H1 (cell line): Measurements from ENCODE around the gene ZMYM3. TPM values are rescaled to one million over a fixed set of nuclear protein-coding genes. Genes with fewer than 3 reads are reported as not detected.

Experiments used
- CTCF ChIA-PET: fragments of 300-600 bp; sonication (Branson Sonifier 250); formaldehyde crosslinking; loops from one replicate; lab custom pipeline; 2021; ENCODE audit not compliant: partially characterized antibody; lab: Charles Lee
- POLR2A ChIA-PET: fragments of 300-600 bp; sonication (Branson Sonifier 250); formaldehyde crosslinking; loops from one replicate; lab custom pipeline; 2021; ENCODE audit warnings: inconsistent platforms; ENCODE audit not compliant: partially characterized antibody; lab: Charles Lee
- DNase-seq, 2 experiments: peaks; one replicate each; pipeline versions ENCODE4 v3.0.0 to v3.0.0-alpha.2; 2010 to 2022; ENCODE audit warnings: low spot score in 2 of 2, low read depth in 1 of 2, mixed read lengths in 1 of 2
- FAIRE-seq: peaks from 2 replicates; lab custom pipeline; 2011; peaks lifted over from hg19 to GRCh38; lab: Jason Lieb, UNC
- H2AFZ ChIP-seq: 2 replicates; pipeline ENCODE4 v1.8.1; 2012; ENCODE audit warnings: low read length, inconsistent platforms
- H2AK5ac ChIP-seq: 2 replicates; pipeline ENCODE4 v1.6.1; 2013; ENCODE audit warnings: low read depth, low read length
- H2BK120ac ChIP-seq: replicated peaks from 2 replicates; pipeline ENCODE3; 2013; ENCODE audit warnings: low read depth, low read length, inconsistent platforms
- H2BK12ac ChIP-seq: 2 replicates; pipeline ENCODE4 v1.6.1; 2013; ENCODE audit warnings: low read depth, low read length
- H2BK15ac ChIP-seq: 2 replicates; pipeline ENCODE4 v1.6.1; 2013; ENCODE audit warnings: low read length
- H2BK20ac ChIP-seq: 2 replicates; pipeline ENCODE4 v1.6.1; 2013; ENCODE audit warnings: low read length
- H2BK5ac ChIP-seq: 2 replicates; pipeline ENCODE4 v1.6.1; 2013; ENCODE audit warnings: low read depth, low read length
- H3K14ac ChIP-seq: 2 replicates; pipeline ENCODE4 v1.6.1; 2013; ENCODE audit warnings: inconsistent platforms; ENCODE audit not compliant: insufficient read length
- H3K18ac ChIP-seq: 2 replicates; pipeline ENCODE4 v1.6.1; 2013; ENCODE audit warnings: low read length; ENCODE audit errors: extremely low read depth
- H3K23ac ChIP-seq: 2 replicates; pipeline ENCODE4 v1.6.1; 2013; ENCODE audit warnings: inconsistent platforms; ENCODE audit not compliant: insufficient read length
- H3K23me2 ChIP-seq: 2 replicates; pipeline ENCODE4 v1.6.1; 2013; ENCODE audit warnings: low read depth, low read length
- H3K27ac ChIP-seq: 2 replicates; pipeline ENCODE4 v1.6.1; 2011; ENCODE audit warnings: low read depth, low read length, inconsistent platforms
- H3K27me3 ChIP-seq, 4 experiments: replicated peaks in 1 of 4; 1 replicate in 1 of 4; 2 replicates in 3 of 4; pipeline versions ENCODE4 v1.6.1 to v1.8.1; 2011 to 2013; ENCODE audit warnings: low read length in 3 of 4, mild to moderate bottlenecking in 3 of 4, inconsistent platforms in 2 of 4, mixed read lengths in 2 of 4, moderate library complexity in 1 of 4; ENCODE audit not compliant: control insufficient read depth in 3 of 4, insufficient read depth in 3 of 4; ENCODE audit errors: extremely low read depth in 1 of 4
- H3K36me3 ChIP-seq, 4 experiments: 2 replicates each; pipeline versions ENCODE4 v1.6.1 to v1.8.1; 2011 to 2013; ENCODE audit warnings: mild to moderate bottlenecking in 4 of 4, low read length in 3 of 4, moderate library complexity in 2 of 4, control low read depth in 1 of 4, inconsistent platforms in 1 of 4; ENCODE audit not compliant: insufficient read depth in 4 of 4, control insufficient read depth in 2 of 4
- H3K4ac ChIP-seq: replicated peaks from 2 replicates; pipeline ENCODE3; 2013; ENCODE audit warnings: low read length, low read depth, mixed read lengths, inconsistent platforms; ENCODE audit not compliant: insufficient read length
- H3K4me1 ChIP-seq, 4 experiments: replicated peaks in 1 of 4; 1 replicate in 1 of 4; 2 replicates in 3 of 4; pipeline versions ENCODE4 v1.6.1 to v1.8.1; 2011 to 2013; ENCODE audit warnings: low read length in 3 of 4, inconsistent platforms in 2 of 4, mixed read lengths in 1 of 4; ENCODE audit not compliant: insufficient read depth in 4 of 4, control insufficient read depth in 3 of 4
- H3K4me2 ChIP-seq, 2 experiments: 2 replicates each; pipeline versions ENCODE4 v1.6.1 to v1.8.1; 2011 to 2013; ENCODE audit warnings: low read depth in 2 of 2, low read length in 2 of 2, control low read depth in 1 of 2, inconsistent platforms in 1 of 2, mild to moderate bottlenecking in 1 of 2; ENCODE audit not compliant: insufficient read depth in 1 of 2
- H3K4me3 ChIP-seq, 4 experiments: fragments of 200-600, 300-600 bp in 1 of 4; sonication (generic), shearing (Covaris generic), sonication (Bioruptor Twin) in 1 of 4; 2 replicates each; pipeline versions ENCODE4 v1.5.1 to v1.8.1; 2011 to 2016; ENCODE audit warnings: low read length in 4 of 4, low read depth in 3 of 4, control low read depth in 2 of 4, inconsistent platforms in 2 of 4, mild to moderate bottlenecking in 2 of 4, mixed read lengths in 1 of 4, moderate library complexity in 1 of 4; ENCODE audit not compliant: insufficient read depth in 2 of 4; ENCODE audit errors: extremely low read depth in 1 of 4
- H3K56ac ChIP-seq: replicated peaks from 2 replicates; pipeline ENCODE3; 2013; ENCODE audit warnings: low read depth, mild to moderate bottlenecking, mixed read lengths, low read length, inconsistent platforms; ENCODE audit not compliant: insufficient read length
- H3K79me1 ChIP-seq: 2 replicates; pipeline ENCODE4 v1.6.1; 2013; ENCODE audit warnings: low read depth, low read length, control low read depth
- H3K79me2 ChIP-seq, 2 experiments: 2 replicates each; pipeline versions ENCODE4 v1.6.1 to v1.8.1; 2012 to 2013; ENCODE audit warnings: low read length in 2 of 2, mild to moderate bottlenecking in 2 of 2, inconsistent platforms in 1 of 2; ENCODE audit not compliant: insufficient read depth in 2 of 2, control insufficient read depth in 1 of 2
- H3K9ac ChIP-seq, 4 experiments: replicated peaks in 1 of 4; 1 replicate in 1 of 4; 2 replicates in 3 of 4; pipeline versions ENCODE4 v1.6.1 to v1.8.1; 2011 to 2013; ENCODE audit warnings: low read depth in 3 of 4, low read length in 3 of 4, control low read depth in 2 of 4, mild to moderate bottlenecking in 2 of 4, moderate library complexity in 2 of 4, inconsistent platforms in 1 of 4; ENCODE audit errors: extremely low read depth in 1 of 4
- H3K9me3 ChIP-seq, 2 experiments: 2 replicates each; pipeline versions ENCODE4 v1.6.1 to v1.8.1; 2012 to 2013; ENCODE audit warnings: mild to moderate bottlenecking in 2 of 2, moderate library complexity in 2 of 2, control low read depth in 1 of 2, inconsistent platforms in 1 of 2, low read depth in 1 of 2, low read length in 1 of 2, mixed read lengths in 1 of 2; ENCODE audit not compliant: insufficient read depth in 2 of 2
- H4K20me1 ChIP-seq, 2 experiments: replicated peaks in 1 of 2; 2 replicates each; pipeline versions ENCODE3 to v1.8.1; 2011 to 2013; ENCODE audit warnings: inconsistent platforms in 2 of 2, low read length in 2 of 2, mild to moderate bottlenecking in 1 of 2; ENCODE audit not compliant: insufficient read depth in 2 of 2, control insufficient read depth in 1 of 2
- H4K5ac ChIP-seq: 2 replicates; pipeline ENCODE4 v1.6.1; 2013; ENCODE audit warnings: low read length, low read depth, mixed read lengths, inconsistent platforms; ENCODE audit not compliant: insufficient read length
- H4K8ac ChIP-seq: 2 replicates; pipeline ENCODE4 v1.8.0; 2013; ENCODE audit warnings: mild to moderate bottlenecking, moderate library complexity, low read length, inconsistent platforms; ENCODE audit not compliant: insufficient read depth; ENCODE audit errors: extremely low read depth
- H4K91ac ChIP-seq: replicated peaks from 2 replicates; pipeline ENCODE3; 2013; ENCODE audit warnings: low read length, mixed read lengths, inconsistent platforms; ENCODE audit not compliant: insufficient read length
- BACH1 ChIP-seq: IDR thresholded peaks from 2 replicates; pipeline ENCODE4 v1.6.1; 2012; ENCODE audit warnings: low read length, improper control_type of control experiment
- FOSL1 ChIP-seq: IDR thresholded peaks from 2 replicates; pipeline ENCODE4 v1.6.1; 2011; ENCODE audit warnings: mild to moderate bottlenecking, low read depth, low read length, moderate library complexity; ENCODE audit not compliant: insufficient read depth
- GABPA ChIP-seq: IDR thresholded peaks from 2 replicates; pipeline ENCODE4 v1.6.1; 2011; ENCODE audit warnings: mild to moderate bottlenecking, low read length, moderate library complexity, borderline replicate concordance; ENCODE audit not compliant: insufficient read depth
- HDAC6 ChIP-seq: IDR thresholded peaks from one replicate; pipeline ENCODE4 v1.7.1; 2012; ENCODE audit warnings: low read depth, mild to moderate bottlenecking, inconsistent platforms, low read length, moderate library complexity
- JUND ChIP-seq: IDR thresholded peaks from 2 replicates; pipeline ENCODE4 v1.6.1; 2011; ENCODE audit warnings: mild to moderate bottlenecking, improper control_type of control experiment, low read length
- KDM4A ChIP-seq: IDR thresholded peaks from one replicate; pipeline ENCODE4 v1.7.1; 2012; ENCODE audit warnings: low read depth, mild to moderate bottlenecking, moderate library complexity, low read length, inconsistent platforms; ENCODE audit not compliant: severe bottlenecking
- MAFK ChIP-seq: IDR thresholded peaks from 2 replicates; pipeline ENCODE4 v1.6.1; 2012; ENCODE audit warnings: low read depth, mild to moderate bottlenecking, improper control_type of control experiment, low read length
- POLR2A ChIP-seq, 2 experiments: IDR thresholded peaks; 1 replicate in 1 of 2; 2 replicates in 1 of 2; pipeline ENCODE4 v1.6.1; 2011; ENCODE audit warnings: low read depth in 2 of 2, low read length in 2 of 2, mild to moderate bottlenecking in 2 of 2; ENCODE audit errors: control extremely low read depth in 1 of 2
- POLR2AphosphoS5 ChIP-seq: IDR thresholded peaks from 2 replicates; pipeline ENCODE4 v1.6.1; 2011; ENCODE audit warnings: low read depth, low read length
- YY1 ChIP-seq: IDR thresholded peaks from 2 replicates; pipeline ENCODE4 v1.6.1; 2011; ENCODE audit warnings: low read depth, mild to moderate bottlenecking, low read length
- polyA plus RNA-seq, 7 experiments: library from polyadenylated mRNA; depleted of rRNA in 3 of 7; stranded (reverse) in 5 of 7; unstranded in 2 of 7; fragments of >200 nt in 5 of 7; fragments of 200-250 nt in 2 of 7; gene quantifications; 1 replicate in 5 of 7; 2 replicates in 1 of 7; 4 replicates in 1 of 7; pipeline versions ENCODE4 v1.2.1 to v1.2.3, GENCODE V29; 2011 to 2013; ENCODE audit warnings: missing spikeins in 2 of 7, mixed read lengths in 2 of 7
- total RNA-seq: library from RNA; stranded (reverse); fragmentation: NEBNext Ultra II Directional; extraction: Animal tissue kit (Norgen Biotek cat#: 25700); gene quantifications from 2 replicates; pipeline ENCODE4 v1.2.1, GENCODE V29; 2021
- TF ChIP-seq, protein P1 (sequence below): IDR thresholded peaks from 2 replicates; pipeline ENCODE4 v1.6.1; 2012; ENCODE audit warnings: inconsistent platforms

ZMYM3 gene
- total and polyA plus RNA-seq, 2 of the 8 experiments (the other 6 are each of a cell fraction or from before 2014, with no cell fraction given), result 56.7 to 82.0 TPM

DNA sequence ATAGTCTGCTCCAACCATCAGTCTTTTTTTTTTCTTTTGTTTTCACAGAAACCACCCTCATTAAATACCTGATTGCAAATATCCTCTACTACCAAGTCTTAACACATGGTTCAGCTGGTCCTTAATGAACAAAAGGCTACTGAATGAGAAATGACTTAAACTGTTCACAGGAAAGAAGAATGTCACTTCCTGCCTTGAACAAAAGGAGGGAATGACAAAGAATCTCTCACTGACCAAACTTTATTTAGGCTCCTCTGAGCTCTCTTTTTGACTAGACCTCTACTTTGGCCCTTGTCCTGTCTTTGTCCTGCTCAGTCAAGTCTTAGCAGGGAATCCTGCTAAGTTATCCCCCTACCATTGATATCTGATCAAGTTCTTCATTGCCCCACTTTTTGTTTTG, 62.7 kb downstream of the ZMYM3 start:
- FAIRE-seq, result peak; percentile 7
- POLR2A ChIA-PET, result interaction anchor here (3.8 kb wide), 1 partner anchor 9 kb away, joined by 13 read pairs; no protein-coding TSS in a partner anchor
- H2AFZ ChIP-seq, result peak overlapping the region; percentile 50; the same call in 1 of the 2 replicates
- TF ChIP-seq, protein P1, sequence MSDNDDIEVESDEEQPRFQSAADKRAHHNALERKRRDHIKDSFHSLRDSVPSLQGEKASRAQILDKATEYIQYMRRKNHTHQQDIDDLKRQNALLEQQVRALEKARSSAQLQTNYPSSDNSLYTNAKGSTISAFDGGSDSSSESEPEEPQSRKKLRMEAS, result no peak
- TF ChIP-seq GABPA, result no peak
- no peak for TF ChIP-seq FOSL1
- TF ChIP-seq POLR2A (IDR thresholded peaks at IDR 0.05; ENCODE audit: control extremely low read depth in 1 of 2, low read depth in 2 of 2, low read length in 2 of 2), result no peak
- TF ChIP-seq BACH1, result no peak
- TF ChIP-seq YY1, result no peak
- no peak for TF ChIP-seq JUND
- no peak for TF ChIP-seq HDAC6
- TF ChIP-seq KDM4A, result no peak
- TF ChIP-seq MAFK, result no peak
- no peak for TF ChIP-seq POLR2AphosphoS5

More for the DNA sequence above, 62.7 kb downstream of the ZMYM3 start:
- Histone ChIP-seq H2BK12ac (no peak overlapping the region), H3K14ac (no peak overlapping the region), H2BK15ac (no peak overlapping the region), H2BK120ac (no peak overlapping the region), H3K56ac (no peak overlapping the region), H2BK5ac (peak overlapping the region; percentile 56; the same call in 1 of the 2 replicates), H3K9ac (no peak overlapping the region), H3K4ac (no peak overlapping the region), H3K27me3 (no peaks in the 10 kb centered on the region), H4K91ac (no peak overlapping the region), H3K18ac (no peak overlapping the region), H3K79me2 (no peaks in the 10 kb centered on the region), H3K23ac (no peak overlapping the region), H4K8ac (no peak overlapping the region), H3K9me3 (no peaks in the 10 kb centered on the region), H3K4me1 (peaks cover 0 to 3% (median 0%) of the 10 kb centered on the region in 4 experiments; a peak in 1 of 7 replicates), H3K4me3 (no peak overlapping the region), H2AK5ac (no peak overlapping the region), H3K23me2 (no peaks in the 10 kb centered on the region), H3K27ac (no peak overlapping the region; the same call in 1 of the 2 replicates), H3K4me2 (no peak overlapping the region), H2BK20ac (no peak overlapping the region), H3K79me1 (no peaks in the 10 kb centered on the region), H3K36me3 (no peaks in the 10 kb centered on the region), H4K5ac (no peak overlapping the region), H4K20me1 (no peaks in the 10 kb centered on the region)
- CTCF ChIA-PET, result interaction anchor here (0.8 to 1.6 kb wide), 3 partner anchors 8 to 61 kb away, joined by 3 read pairs; no protein-coding TSS in a partner anchor
- no peak for DNase-seq
